Body of pancreas (tissue), 4 donors: ENCODE measurements around the gene ARVCF. TPM values are rescaled to one million over a fixed set of nuclear protein-coding genes. Genes with fewer than 3 reads are reported as not detected.

ENCODE experiments used
- ATAC-seq: fragments of 150-250 bp; one replicate; pipeline ENCODE4 v1.9.1; 2016
- DNase-seq, 4 donors: peaks; one replicate each; pipeline ENCODE4 v3.0.0-alpha.2; 2019
- H3K27ac ChIP-seq, 4 donors: fragments of 200-600 bp; sonication (generic); 1 replicate in 3 of 4; 2 replicates in 1 of 4; pipeline versions ENCODE4 v1.5.1 to v1.6.1; 2016 to 2019; ENCODE audit warnings: mild to moderate bottlenecking in 1 of 4, mixed read lengths in 1 of 4, moderate library complexity in 1 of 4
- H3K27me3 ChIP-seq, 2 donors: fragments of 200-600 bp; sonication (generic); one replicate each; pipeline ENCODE4 v1.6.0; 2016; ENCODE audit warnings: mild to moderate bottlenecking in 1 of 2
- H3K36me3 ChIP-seq, 2 donors: fragments of 200-600 bp; sonication (generic); replicated peaks in 1 of 2; 2 replicates each; pipeline ENCODE4 v1.5.1; 2016; ENCODE audit warnings: low read depth in 2 of 2; ENCODE audit not compliant: insufficient read depth in 1 of 2
- H3K4me1 ChIP-seq: fragments of 200-600 bp; sonication (generic); one replicate; pipeline ENCODE4 v1.6.0; 2016
- H3K4me3 ChIP-seq, 2 donors: fragments of 200-600 bp; sonication (generic); 1 replicate in 1 of 2; 2 replicates in 1 of 2; pipeline ENCODE4 v1.5.1; 2016 to 2019
- H3K9me3 ChIP-seq, 3 donors: fragments of 200-600 bp; sonication (generic); 1 replicate in 2 of 3; 2 replicates in 1 of 3; pipeline ENCODE4 v1.5.1; 2016
- POLR2A ChIP-seq, 3 donors: fragments of 450-650 bp; IDR thresholded peaks; one replicate each; pipeline ENCODE4 v1.6.1; 2016; ENCODE audit warnings: antibody characterized with exemption in 3 of 3, mild to moderate bottlenecking in 2 of 3
- WGBS, 2 donors: methylation state at CpG; one replicate each; pipeline ENCODE4 v1.1.5; 2017; 5-methylcytosine and 5-hydroxymethylcytosine counted together
- intact Hi-C: fragments of 100-400 bp; cut with DNase I; formaldehyde crosslinking; loops from one replicate; pipeline ENCODE4 v1.15.1; 2023
- total RNA-seq, 2 donors: library from RNA; depleted of rRNA; stranded (reverse); fragments of >200 nt; gene quantifications; one replicate each; pipeline ENCODE4 v1.1.0, GENCODE V29; 2016
- TF ChIP-seq, protein P1 (sequence below), 7 experiments: fragments of 450-650 bp in 4 of 7; fragments of 200-600 bp in 3 of 7; sonication (generic) in 3 of 7; IDR thresholded peaks; one replicate each; pipeline ENCODE4 v1.5.1; 2016 to 2019; ENCODE audit warnings: antibody characterized with exemption in 7 of 7

Gene ARVCF
- total RNA-seq, 2 donors from 2014 or later, result 36.6 to 150 TPM

DNA sequence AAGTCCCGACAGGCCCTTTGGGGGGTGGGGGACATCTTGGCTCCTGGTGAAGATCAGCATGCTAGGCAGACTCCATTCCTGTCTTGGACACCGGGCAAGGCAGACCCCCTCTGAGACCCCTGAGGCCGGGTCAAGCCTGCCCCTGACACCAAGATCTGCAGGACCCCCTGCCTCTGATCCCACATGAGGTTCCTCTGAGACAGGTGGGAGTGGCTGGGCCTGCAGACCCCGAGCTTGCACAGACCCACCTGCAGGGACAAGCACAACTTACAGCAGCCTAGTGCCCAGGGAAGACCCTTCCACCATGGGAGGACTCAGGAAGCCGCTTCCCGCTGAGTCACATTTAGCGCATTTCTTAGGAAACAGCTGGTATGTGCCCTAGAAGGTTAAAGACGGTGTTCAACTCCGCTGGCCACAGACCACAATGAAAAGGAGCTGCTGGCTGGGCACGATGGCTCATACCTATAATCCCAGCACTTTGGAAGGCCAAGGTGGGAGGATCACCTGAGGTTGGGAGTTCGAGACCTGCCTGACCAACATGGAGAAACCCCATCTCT lies 15.5 kb downstream of the ARVCF start:
- no peak for TF ChIP-seq POLR2A (IDR thresholded peaks at IDR 0.05)
- TF ChIP-seq, protein P1, sequence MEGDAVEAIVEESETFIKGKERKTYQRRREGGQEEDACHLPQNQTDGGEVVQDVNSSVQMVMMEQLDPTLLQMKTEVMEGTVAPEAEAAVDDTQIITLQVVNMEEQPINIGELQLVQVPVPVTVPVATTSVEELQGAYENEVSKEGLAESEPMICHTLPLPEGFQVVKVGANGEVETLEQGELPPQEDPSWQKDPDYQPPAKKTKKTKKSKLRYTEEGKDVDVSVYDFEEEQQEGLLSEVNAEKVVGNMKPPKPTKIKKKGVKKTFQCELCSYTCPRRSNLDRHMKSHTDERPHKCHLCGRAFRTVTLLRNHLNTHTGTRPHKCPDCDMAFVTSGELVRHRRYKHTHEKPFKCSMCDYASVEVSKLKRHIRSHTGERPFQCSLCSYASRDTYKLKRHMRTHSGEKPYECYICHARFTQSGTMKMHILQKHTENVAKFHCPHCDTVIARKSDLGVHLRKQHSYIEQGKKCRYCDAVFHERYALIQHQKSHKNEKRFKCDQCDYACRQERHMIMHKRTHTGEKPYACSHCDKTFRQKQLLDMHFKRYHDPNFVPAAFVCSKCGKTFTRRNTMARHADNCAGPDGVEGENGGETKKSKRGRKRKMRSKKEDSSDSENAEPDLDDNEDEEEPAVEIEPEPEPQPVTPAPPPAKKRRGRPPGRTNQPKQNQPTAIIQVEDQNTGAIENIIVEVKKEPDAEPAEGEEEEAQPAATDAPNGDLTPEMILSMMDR (IDR thresholded peaks at IDR 0.05), result no peak
- Histone ChIP-seq H3K9me3 (no peaks in the 10 kb centered on the region), H3K27ac (no peak overlapping the region), H3K36me3 (no peaks in the 10 kb centered on the region), H3K4me1 (no peaks in the 10 kb centered on the region), H3K27me3 (no peaks in the 10 kb centered on the region), H3K4me3 (no peak overlapping the region)
- intact Hi-C loops, result no loop called here
- 91 to 93% methylated on average over 8 to 10 of the region's 11 CpGs for WGBS, 2 donors
- DNase-seq (no peak), ATAC-seq (no peak)

- intact Hi-C loops, result no loop called here
- no peak overlapping the region for H3K4me3 ChIP-seq
- TF ChIP-seq, protein P1 (IDR thresholded peaks at IDR 0.05), result no peak
- H3K4me1 ChIP-seq, result no peaks in the 10 kb centered on the region
- ATAC-seq (no peak), DNase-seq (peak in 2 of 4 donors; percentile 36 to 47)
- no peak overlapping the region for H3K27ac ChIP-seq
- no peaks in the 10 kb centered on the region for H3K36me3 ChIP-seq
- WGBS, 2 donors, result 78 to 89% methylated on average over 9 to 13 of the region's 14 CpGs
- no peaks in the 10 kb centered on the region for H3K9me3 ChIP-seq
- H3K27me3 ChIP-seq, result no peaks in the 10 kb centered on the region
These were observed 16.2 kb downstream of the ARVCF start for GRCh38 chr22:20000246-20001081.

DNA sequence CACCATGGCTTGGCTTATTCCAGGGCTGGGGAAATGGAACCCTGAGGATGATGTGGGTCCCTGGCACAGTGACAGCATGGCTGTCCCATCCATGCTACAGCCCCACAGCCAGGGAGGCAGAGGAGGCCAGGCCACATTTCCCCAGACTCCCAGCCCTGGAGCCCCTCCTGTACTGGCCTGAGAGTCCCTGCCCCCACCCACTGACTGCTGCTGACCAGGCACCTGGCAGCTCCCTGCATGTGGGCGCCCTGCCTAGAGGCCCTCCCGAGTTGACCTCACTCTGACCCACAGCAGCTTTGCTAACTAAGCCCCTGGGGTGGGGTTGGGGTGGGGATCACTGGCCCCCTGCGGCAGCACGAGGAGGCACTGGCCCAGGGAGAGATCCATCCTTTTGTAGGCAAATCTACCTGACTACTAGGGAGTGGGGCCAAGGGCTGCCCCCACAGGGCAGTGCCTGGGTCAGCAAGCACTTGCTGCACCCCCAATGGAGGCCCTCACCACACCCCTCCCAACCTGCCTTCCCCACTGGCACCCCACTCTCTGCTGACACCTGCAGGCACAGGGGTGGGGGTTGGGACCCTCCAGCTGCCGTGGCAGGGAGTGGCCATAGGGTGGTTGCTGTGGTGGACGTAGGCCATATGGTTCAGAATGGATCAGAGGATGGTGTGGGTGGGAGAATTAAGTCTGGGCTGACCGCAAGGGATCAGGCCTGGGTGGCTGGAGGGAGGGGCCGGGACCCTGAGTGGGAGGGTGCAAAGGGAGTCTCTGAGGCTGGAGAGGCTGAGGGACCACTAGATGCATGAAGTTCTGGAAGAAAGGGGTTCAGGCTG lies 17.4 kb downstream of the ARVCF start:
- Histone ChIP-seq H3K4me3 (no peak overlapping the region), H3K27ac (peak overlapping the region in 1 of 4 donors; percentile 12), H3K4me1 (no peaks in the 10 kb centered on the region), H3K36me3 (no peaks in the 10 kb centered on the region), H3K27me3 (no peaks in the 10 kb centered on the region), H3K9me3 (no peaks in the 10 kb centered on the region)
- WGBS, 2 donors, result 69 to 81% methylated on average over 6 to 8 of the region's 8 CpGs
- intact Hi-C loops, result no loop called here
- DNase-seq, result no peak
- ATAC-seq, result no peak
- no peak for TF ChIP-seq POLR2A (IDR thresholded peaks at IDR 0.05)
- TF ChIP-seq, protein P1 (IDR thresholded peaks at IDR 0.05), result no peak

DNA sequence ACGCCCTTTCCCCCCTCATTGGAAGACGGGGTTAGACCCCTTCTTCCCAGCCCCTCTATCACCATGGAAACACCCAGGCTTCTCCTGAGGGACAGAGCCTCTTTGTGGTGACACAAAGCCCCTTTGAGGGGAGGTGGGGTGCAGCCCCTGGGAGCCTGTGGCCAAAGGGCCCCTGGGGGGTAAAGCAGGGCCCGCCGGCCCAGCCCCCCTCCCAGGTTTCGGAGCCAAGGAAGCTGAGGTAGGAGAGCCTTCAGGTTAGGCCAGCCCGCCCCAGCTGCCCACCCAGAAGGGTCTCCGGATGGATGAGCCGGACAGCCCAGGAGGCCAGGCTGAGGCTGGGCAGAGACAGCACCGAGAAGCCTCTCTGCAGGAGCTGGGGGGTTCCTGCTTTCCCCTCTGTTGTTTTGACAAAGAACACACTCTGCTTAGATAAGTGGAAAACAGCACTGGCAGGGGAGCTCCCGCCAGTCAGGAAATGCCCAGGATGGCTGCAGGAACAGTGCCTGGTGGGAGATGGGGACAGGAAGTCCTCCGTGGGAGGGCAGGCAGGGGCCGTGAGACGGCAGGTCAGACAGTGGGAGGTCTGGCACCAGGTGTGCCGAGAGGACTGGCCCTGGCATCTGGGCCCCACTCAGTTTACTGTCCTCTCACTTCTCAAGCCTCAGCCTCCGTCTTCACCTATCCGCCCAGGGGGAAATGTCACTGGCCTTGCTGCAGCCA lies 18.2 kb downstream of the ARVCF start:
- peak in 2 of 4 donors; percentile 36 to 45 for DNase-seq
- H3K4me3 ChIP-seq, result no peak overlapping the region
- H3K36me3 ChIP-seq, result no peaks in the 10 kb centered on the region
- H3K9me3 ChIP-seq, result no peaks in the 10 kb centered on the region
- H3K27me3 ChIP-seq, result no peaks in the 10 kb centered on the region
- TF ChIP-seq POLR2A (IDR thresholded peaks at IDR 0.05), result no peak
- TF ChIP-seq, protein P1 (IDR thresholded peaks at IDR 0.05), result no peak
- peak overlapping the region in 1 of 4 donors; percentile 30 for H3K27ac ChIP-seq
- intact Hi-C loops, result no loop called here
- H3K4me1 ChIP-seq, result no peaks in the 10 kb centered on the region
- ATAC-seq, result peak; percentile 25
- WGBS, 2 donors, result 73 to 92% methylated on average over 6 to 11 of the region's 16 CpGs
